K562 (cell line): Measurements from ENCODE around the gene CAMK2D. TPM values are rescaled to one million over a fixed set of nuclear protein-coding genes. Genes with fewer than 3 reads are reported as not detected.

Source experiments
- ATAC-seq: fragments of 200-7000 bp; cut with Tn5 transposase; 3 replicates; pipeline ENCODE4 v1.9.1; 2020; ENCODE audit warnings: moderate library complexity
- BruUV-seq: library from RNA; stranded (reverse); fragments of 400-500 nt; replicated peaks from 2 replicates; lab custom pipeline; 2021; lab: Mats Ljungman, UMichigan
- CTCF ChIA-PET: fragments of 300-600 bp; formaldehyde crosslinking; extraction: SDS; loops from one replicate; lab custom pipeline; 2021; ENCODE audit warnings: low intra/inter-chr PET ratio; lab: Yijun Ruan, JAX
- POLR2A ChIA-PET: fragments of 300-600, 350-650 bp; sonication (Branson Sonifier 250); formaldehyde crosslinking; extraction: SDS; loops from one replicate; lab custom pipeline; 2021; ENCODE audit warnings: antibody characterized with exemption, inconsistent platforms; lab: Yijun Ruan, JAX
- DNase-seq, 4 experiments: peaks; one replicate each; pipeline versions ENCODE4 v3.0.0 to v3.0.0-alpha.2; 2011 to 2018; ENCODE audit warnings: low spot score in 3 of 4, mixed read lengths in 3 of 4; ENCODE audit errors: extremely low read depth in 1 of 4
- FAIRE-seq: peaks from 2 replicates; lab custom pipeline; 2011; peaks lifted over from hg19 to GRCh38; lab: Jason Lieb, UNC
- H2AFZ ChIP-seq: 2 replicates; pipeline ENCODE4 v1.6.0; 2011; ENCODE audit warnings: low read depth, low read length, control low read depth, inconsistent platforms
- H3K27ac ChIP-seq: fragments of 200-600 bp; 3 replicates; pipeline ENCODE4 v1.8.0; 2011; ENCODE audit warnings: low read depth, mild to moderate bottlenecking, control low read depth, inconsistent platforms, low read length, moderate library complexity, mixed read lengths; ENCODE audit errors: extremely low read depth
- H3K27me3 ChIP-seq, 2 experiments: fragments of 300-600 bp in 1 of 2; 2 replicates in 1 of 2; 3 replicates in 1 of 2; pipeline versions ENCODE4 v1.6.0 to v1.8.0; 2011; ENCODE audit warnings: inconsistent platforms in 2 of 2, low read length in 2 of 2, mild to moderate bottlenecking in 1 of 2, mixed read lengths in 1 of 2, moderate library complexity in 1 of 2; ENCODE audit not compliant: control insufficient read depth in 2 of 2, insufficient read depth in 2 of 2
- H3K36me3 ChIP-seq: fragments of 300-600 bp; 3 replicates; pipeline ENCODE4 v1.8.0; 2011; ENCODE audit warnings: mild to moderate bottlenecking, low read length, inconsistent platforms; ENCODE audit not compliant: control insufficient read depth, insufficient read depth
- H3K4me1 ChIP-seq, 2 experiments: fragments of 200-600 bp in 1 of 2; replicated peaks in 1 of 2; 2 replicates in 1 of 2; 3 replicates in 1 of 2; pipeline versions ENCODE4 v1.5.1 to v1.8.0; 2011; ENCODE audit warnings: inconsistent platforms in 2 of 2, low read length in 2 of 2, mild to moderate bottlenecking in 1 of 2, mixed read lengths in 1 of 2, moderate library complexity in 1 of 2; ENCODE audit not compliant: control insufficient read depth in 2 of 2, insufficient read depth in 2 of 2
- H3K4me2 ChIP-seq: 2 replicates; pipeline ENCODE4 v1.6.1; 2011; ENCODE audit warnings: low read length, control low read depth, inconsistent platforms, mixed read lengths; ENCODE audit not compliant: insufficient read depth
- H3K4me3 ChIP-seq: fragments of 200-600 bp; sonication (generic), shearing (Covaris generic); 2 replicates; pipeline ENCODE4 v1.5.1; 2016; ENCODE audit warnings: control low read depth, inconsistent platforms
- H3K79me2 ChIP-seq: fragments of 200-600 bp; 3 replicates; pipeline ENCODE4 v1.8.0; 2011; ENCODE audit warnings: low read length, inconsistent platforms; ENCODE audit not compliant: control insufficient read depth, insufficient read depth
- H3K9ac ChIP-seq, 2 experiments: 2 replicates each; pipeline versions ENCODE4 v1.6.0 to v1.6.1; 2011; ENCODE audit warnings: low read depth in 2 of 2, low read length in 2 of 2, control low read depth in 1 of 2, inconsistent platforms in 1 of 2, mild to moderate bottlenecking in 1 of 2, mixed read lengths in 1 of 2; ENCODE audit not compliant: insufficient read depth in 1 of 2
- H3K9me1 ChIP-seq: one replicate; pipeline ENCODE4 v1.6.0; 2011; ENCODE audit warnings: inconsistent platforms, mild to moderate bottlenecking, low read length, moderate library complexity; ENCODE audit not compliant: control insufficient read depth, insufficient read depth
- H3K9me3 ChIP-seq: replicated peaks from 2 replicates; pipeline ENCODE4 v1.5.1; 2011; ENCODE audit warnings: low read depth, low read length, inconsistent platforms; ENCODE audit not compliant: control insufficient read depth, insufficient read depth
- H4K20me1 ChIP-seq: replicated peaks from 2 replicates; pipeline ENCODE4 v1.6.1; 2011; ENCODE audit warnings: low read length, inconsistent platforms, mixed read lengths; ENCODE audit not compliant: control insufficient read depth, insufficient read depth
- CCNT2 ChIP-seq: IDR thresholded peaks from 2 replicates; pipeline ENCODE4 v1.6.1; 2011; ENCODE audit warnings: borderline replicate concordance, low read depth, mild to moderate bottlenecking, moderate library complexity, mixed read lengths, low read length; ENCODE audit not compliant: insufficient read length; ENCODE audit errors: extremely low read depth
- ESRRB ChIP-seq: fragments of 250-450 bp; sonication (Bioruptor Pico); IDR thresholded peaks from 2 replicates; pipeline ENCODE4 v1.5.0; 2020; ENCODE audit warnings: mild to moderate bottlenecking, moderate library complexity, borderline replicate concordance
- PHF8 ChIP-seq: fragments of 200-600 bp; sonication (generic); IDR thresholded peaks from 2 replicates; pipeline ENCODE4 v1.6.1; 2012; ENCODE audit warnings: mixed run types, mild to moderate bottlenecking, inconsistent platforms, low read length, moderate library complexity, borderline replicate concordance
- POLR2B ChIP-seq: fragments of 450-650 bp; IDR thresholded peaks from 2 replicates; pipeline ENCODE4 v1.6.1; 2018; ENCODE audit warnings: low read depth; ENCODE audit not compliant: partially characterized antibody
- SMAD1 ChIP-seq: fragments of 150-350 bp; IDR thresholded peaks from 2 replicates; pipeline ENCODE4 v1.6.1; 2014; ENCODE audit warnings: low read length, low read depth; ENCODE audit not compliant: partially characterized antibody
- SRSF7 ChIP-seq: fragments of 200-400 bp; formaldehyde crosslinking; optimal IDR thresholded peaks from 2 replicates; pipeline ENCODE3; 2017; ENCODE audit warnings: mild to moderate bottlenecking, low read depth, low read length
- TRIM24 ChIP-seq, 2 experiments: fragments of 450-650 bp; IDR thresholded peaks; 2 replicates each; pipeline ENCODE4 v1.6.1; 2016
- ZNF316 ChIP-seq: fragments of 450-650 bp; IDR thresholded peaks from 2 replicates; pipeline ENCODE4 v1.6.1; 2016
- ZNF717 ChIP-seq: fragments of 250-450 bp; sonication (Bioruptor Pico); IDR thresholded peaks from 2 replicates; pipeline ENCODE4 v1.5.0; 2021
- WGBS: fragments of 100-300 bp; shearing (Covaris generic); methylation state at CpG from one replicate; pipeline ENCODE4 v1.1.6; 2016; ENCODE audit warnings: low coverage, mixed read lengths; ENCODE audit not compliant: insufficient coverage; ENCODE audit errors: missing lambda C conversion rate; 5-methylcytosine and 5-hydroxymethylcytosine counted together
- in situ Hi-C: fragments of 300-500 bp; cut with MboI; formaldehyde crosslinking; loops from 4 replicates; pipeline ENCODE4 v1.15.0; 2018; ENCODE audit warnings: inconsistent platforms, mixed read lengths
- intact Hi-C: fragments of 100-400 bp; cut with micrococcal nuclease; formaldehyde crosslinking; loops from 2 replicates; pipeline ENCODE4 v1.14.2; 2022
- polyA plus RNA-seq, 8 experiments: library from polyadenylated mRNA; depleted of rRNA in 4 of 8; stranded (reverse) in 5 of 8; unstranded in 3 of 8; fragments of >200 nt; fragmentation: Nextera tagmentation in 2 of 8; fragmentation: Illumina TruSeq in 1 of 8; extraction: Ambion mirVana in 2 of 8; extraction: Trizol in 1 of 8; gene quantifications; 2 replicates each; pipeline versions ENCODE4 v1.2.1 to v1.2.3, GENCODE V29; 2011 to 2014; ENCODE audit warnings: inconsistent platforms in 1 of 8, missing spikeins in 1 of 8
- total RNA-seq, 7 experiments: library from RNA; depleted of rRNA in 6 of 7; stranded (reverse); fragments of >200 nt in 6 of 7; fragmentation: Illumina TruSeq in 2 of 7; extraction: Trizol in 2 of 7; gene quantifications; 2 replicates each; pipeline versions ENCODE4 v1.2.1 to v1.2.3, GENCODE V29; 2011 to 2021; ENCODE audit warnings: low replicate concordance in 1 of 7
- TF ChIP-seq, protein P1 (sequence below): fragments of 450-650 bp; IDR thresholded peaks from one replicate; pipeline ENCODE4 v1.6.1; 2018; ENCODE audit warnings: mild to moderate bottlenecking, moderate library complexity; ENCODE audit not compliant: partially characterized antibody

CAMK2D gene
- total and polyA plus RNA-seq, 9 of the 15 experiments (the other 6 are each of a cell fraction or from before 2014, with no cell fraction given) = 0.01 to 0.33 (median 0.04) TPM; not detected in 2

DNA sequence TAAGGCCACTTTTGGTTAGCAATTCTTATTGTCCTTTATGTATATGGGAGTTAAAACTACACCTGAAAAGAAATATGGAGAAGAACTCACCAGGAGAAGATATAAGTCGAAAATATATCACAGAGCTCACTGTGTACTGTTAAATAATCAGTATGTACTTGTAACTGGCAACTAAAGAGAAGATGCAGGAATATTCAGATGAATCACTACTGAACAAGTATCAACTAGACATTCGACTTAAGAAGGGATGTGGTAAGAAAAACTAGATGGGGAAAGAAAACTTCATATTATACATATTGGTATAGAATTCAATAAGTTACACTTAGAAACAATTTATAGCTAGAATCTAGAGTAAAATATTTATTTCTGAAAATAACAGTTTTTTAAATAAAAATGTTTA is 230.0 kb downstream of the CAMK2D start:
- H3K36me3 ChIP-seq = no peaks in the 10 kb centered on the region

DNA sequence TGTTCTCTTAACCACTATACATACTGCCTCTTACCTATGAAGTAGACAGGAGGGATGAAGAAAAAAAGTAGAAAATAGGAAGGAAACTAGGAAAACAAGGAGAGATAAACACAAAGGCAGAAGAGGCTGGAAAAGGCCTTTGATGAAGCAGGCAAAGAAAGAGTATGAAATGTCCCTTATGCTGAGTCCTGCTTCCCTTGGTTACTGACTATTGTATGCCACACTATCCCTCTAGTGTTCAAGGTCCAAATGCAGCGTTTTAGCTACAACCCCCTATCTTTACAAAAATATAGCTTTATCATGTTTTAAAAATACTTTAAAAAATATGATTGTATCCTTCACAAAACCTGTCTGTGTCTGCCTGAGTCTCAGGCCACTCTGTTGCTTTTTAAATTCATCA is 233.1 kb downstream of the CAMK2D start:
- no peak overlapping the region for H3K4me3 ChIP-seq
- H3K9me1 ChIP-seq = no peaks in the 10 kb centered on the region
- no peak overlapping the region for H3K27ac ChIP-seq
- H3K4me2 ChIP-seq = no peak overlapping the region
- no peaks in the 10 kb centered on the region for H3K4me1 ChIP-seq
- H3K9ac ChIP-seq = no peak overlapping the region
- in situ Hi-C loops = no loop called here
- H3K79me2 ChIP-seq = no peaks in the 10 kb centered on the region
- no peaks in the 10 kb centered on the region for H3K36me3 ChIP-seq
- BruUV-seq = no TSS peak
- no peak for DNase-seq
- H4K20me1 ChIP-seq = no peaks in the 10 kb centered on the region
- POLR2A ChIA-PET = no interaction called here
- no peak for FAIRE-seq
- WGBS = 0% methylated on average over 1 of the region's 1 CpG
- no peaks in the 10 kb centered on the region for H3K27me3 ChIP-seq
- no peaks in the 10 kb centered on the region for H3K9me3 ChIP-seq
- CTCF ChIA-PET = no interaction called here
- ATAC-seq = no peak
- H2AFZ ChIP-seq = no peak overlapping the region
- intact Hi-C loops = no loop called here
- TF ChIP-seq PHF8 (no peak), CCNT2 (no peak), ZNF316 (no peak)

More for the DNA sequence above, 230.0 kb downstream of the CAMK2D start:
- ATAC-seq (no peak), FAIRE-seq (no peak)
- H3K79me2 ChIP-seq = no peaks in the 10 kb centered on the region
- no peaks in the 10 kb centered on the region for H3K9me1 ChIP-seq
- no peak overlapping the region for H3K9ac ChIP-seq
- H3K4me1 ChIP-seq = no peaks in the 10 kb centered on the region
- H3K4me2 ChIP-seq = no peak overlapping the region
- BruUV-seq = no TSS peak
- in situ Hi-C loops = no loop called here
- H3K27ac ChIP-seq = no peak overlapping the region
- WGBS = 0% methylated on average over 2 of the region's 2 CpGs
- ChIA-PET POLR2A (no interaction called here), CTCF (no interaction called here)
- no peak overlapping the region for H3K4me3 ChIP-seq
- no peaks in the 10 kb centered on the region for H3K27me3 ChIP-seq
- intact Hi-C loops = no loop called here
- no peaks in the 10 kb centered on the region for H3K9me3 ChIP-seq
- TF ChIP-seq ZNF717 (no peak), ESRRB (no peak), SRSF7 (no peak), SMAD1 (no peak), POLR2B (no peak), TRIM24 (IDR thresholded peaks at IDR 0.05) (no peak)
- TF ChIP-seq, protein P1, sequence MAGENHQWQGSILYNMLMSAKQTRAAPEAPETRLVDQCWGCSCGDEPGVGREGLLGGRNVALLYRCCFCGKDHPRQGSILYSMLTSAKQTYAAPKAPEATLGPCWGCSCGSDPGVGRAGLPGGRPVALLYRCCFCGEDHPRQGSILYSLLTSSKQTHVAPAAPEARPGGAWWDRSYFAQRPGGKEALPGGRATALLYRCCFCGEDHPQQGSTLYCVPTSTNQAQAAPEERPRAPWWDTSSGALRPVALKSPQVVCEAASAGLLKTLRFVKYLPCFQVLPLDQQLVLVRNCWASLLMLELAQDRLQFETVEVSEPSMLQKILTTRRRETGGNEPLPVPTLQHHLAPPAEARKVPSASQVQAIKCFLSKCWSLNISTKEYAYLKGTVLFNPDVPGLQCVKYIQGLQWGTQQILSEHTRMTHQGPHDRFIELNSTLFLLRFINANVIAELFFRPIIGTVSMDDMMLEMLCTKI = no peak
- TF ChIP-seq, all 486 proteins: peak for 0
- no peak for DNase-seq
- Histone ChIP-seq H2AFZ (no peak overlapping the region), H4K20me1 (no peaks in the 10 kb centered on the region)
